IMR-90 (cell line): ENCODE measurements around the gene ZNF221. TPM values are rescaled to one million over a fixed set of nuclear protein-coding genes. Genes with fewer than 3 reads are reported as not detected.

Source experiments
- ATAC-seq: fragments of 200-7000 bp; cut with Tn5 transposase; 2 replicates; pipeline ENCODE4 v1.9.1; 2020; ENCODE audit warnings: low read depth, mild to moderate bottlenecking, moderate library complexity
- BruUV-seq: library from RNA; stranded (reverse); fragments of 400-500 nt; replicated peaks from 2 replicates; lab custom pipeline; 2021; lab: Mats Ljungman, UMichigan
- CTCF ChIA-PET: fragments of 300-600 bp; formaldehyde crosslinking; extraction: SDS; loops from one replicate; lab custom pipeline; 2021; ENCODE audit warnings: antibody characterized with exemption; lab: Yijun Ruan, JAX
- POLR2A ChIA-PET: fragments of 300-600 bp; sonication (Branson Sonifier 250); formaldehyde crosslinking; loops from one replicate; lab custom pipeline; 2022; ENCODE audit warnings: antibody characterized with exemption; ENCODE audit not compliant: unreplicated experiment; lab: Charles Lee
- DNase-seq: peaks from one replicate; pipeline ENCODE4 v3.0.0; 2013
- H2AFZ ChIP-seq: replicated peaks from 2 replicates; pipeline ENCODE3; 2013; ENCODE audit warnings: low read length, mild to moderate bottlenecking; ENCODE audit not compliant: poor library complexity
- H2AK5ac ChIP-seq: 2 replicates; pipeline ENCODE4 v1.6.1; 2013; ENCODE audit warnings: low read depth, low read length, inconsistent platforms
- H2AK9ac ChIP-seq: replicated peaks from 2 replicates; pipeline ENCODE3; 2013; ENCODE audit warnings: mild to moderate bottlenecking, low read depth, low read length, moderate library complexity; ENCODE audit not compliant: poor library complexity
- H2BK120ac ChIP-seq: 2 replicates; pipeline ENCODE4 v1.6.1; 2013; ENCODE audit warnings: low read depth, low read length, inconsistent platforms
- H2BK15ac ChIP-seq: 3 replicates; pipeline ENCODE4 v1.6.1; 2013; ENCODE audit warnings: low read depth, low read length, inconsistent platforms
- H2BK20ac ChIP-seq: 2 replicates; pipeline ENCODE4 v1.6.1; 2013; ENCODE audit warnings: low read depth, mild to moderate bottlenecking, inconsistent platforms, low read length, moderate library complexity
- H2BK5ac ChIP-seq: 2 replicates; pipeline ENCODE4 v1.6.1; 2013; ENCODE audit warnings: mild to moderate bottlenecking, low read depth, low read length, inconsistent platforms; ENCODE audit not compliant: poor library complexity, severe bottlenecking
- H3K14ac ChIP-seq: replicated peaks from 2 replicates; pipeline ENCODE4 v1.6.1; 2013; ENCODE audit warnings: low read depth, low read length, inconsistent platforms
- H3K18ac ChIP-seq: 2 replicates; pipeline ENCODE4 v1.6.1; 2013; ENCODE audit warnings: low read depth, low read length, control low read depth
- H3K23ac ChIP-seq: 2 replicates; pipeline ENCODE4 v1.6.1; 2013; ENCODE audit warnings: low read depth, low read length, inconsistent platforms
- H3K27ac ChIP-seq: 2 replicates; pipeline ENCODE4 v1.5.1; 2013; ENCODE audit warnings: mild to moderate bottlenecking, control low read depth, low read length; ENCODE audit not compliant: insufficient read depth
- H3K27me3 ChIP-seq: 2 replicates; pipeline ENCODE4 v1.6.1; 2013; ENCODE audit warnings: low read length; ENCODE audit not compliant: control insufficient read depth, insufficient read depth
- H3K36me3 ChIP-seq: 2 replicates; pipeline ENCODE4 v1.6.1; 2013; ENCODE audit warnings: low read length, mixed read lengths; ENCODE audit not compliant: control insufficient read depth, insufficient read depth
- H3K4ac ChIP-seq: 2 replicates; pipeline ENCODE4 v1.6.1; 2013; ENCODE audit warnings: low read depth, low read length, inconsistent platforms
- H3K4me1 ChIP-seq: 2 replicates; pipeline ENCODE4 v1.6.1; 2013; ENCODE audit warnings: low read length, mixed read lengths; ENCODE audit not compliant: control insufficient read depth, insufficient read depth
- H3K4me2 ChIP-seq: 2 replicates; pipeline ENCODE4 v1.6.1; 2013; ENCODE audit warnings: low read depth, mild to moderate bottlenecking, control low read depth, low read length, moderate library complexity
- H3K4me3 ChIP-seq: 2 replicates; pipeline ENCODE4 v1.5.1; 2013; ENCODE audit warnings: low read depth, mild to moderate bottlenecking, control low read depth, low read length, moderate library complexity; ENCODE audit not compliant: insufficient read depth
- H3K56ac ChIP-seq: 2 replicates; pipeline ENCODE4 v1.6.1; 2013; ENCODE audit warnings: low read length, inconsistent platforms; ENCODE audit not compliant: insufficient read depth; ENCODE audit errors: extremely low read depth
- H3K79me1 ChIP-seq, 2 experiments: 2 replicates each; pipeline ENCODE4 v1.6.1; 2013; ENCODE audit warnings: low read length in 2 of 2, inconsistent platforms in 1 of 2, low read depth in 1 of 2
- H3K9ac ChIP-seq: 2 replicates; pipeline ENCODE4 v1.6.1; 2013; ENCODE audit warnings: low read depth, low read length, control low read depth
- H3K9me1 ChIP-seq: 2 replicates; pipeline ENCODE4 v1.6.1; 2013; ENCODE audit warnings: low read length, inconsistent platforms; ENCODE audit not compliant: insufficient read depth
- H3K9me3 ChIP-seq: 2 replicates; pipeline ENCODE4 v1.6.1; 2013; ENCODE audit warnings: low read length; ENCODE audit not compliant: control insufficient read depth, insufficient read depth
- H4K20me1 ChIP-seq: 2 replicates; pipeline ENCODE4 v1.6.1; 2013; ENCODE audit warnings: low read length, inconsistent platforms; ENCODE audit not compliant: insufficient read depth
- H4K5ac ChIP-seq: 2 replicates; pipeline ENCODE4 v1.6.1; 2013; ENCODE audit warnings: mild to moderate bottlenecking, low read depth, low read length, control low read depth
- H4K8ac ChIP-seq, 2 experiments: 2 replicates each; pipeline ENCODE4 v1.6.1; 2013; ENCODE audit warnings: low read depth in 2 of 2, low read length in 2 of 2, control low read depth in 1 of 2, inconsistent platforms in 1 of 2
- H4K91ac ChIP-seq: 2 replicates; pipeline ENCODE4 v1.6.1; 2013; ENCODE audit warnings: low read depth, low read length, inconsistent platforms; ENCODE audit not compliant: insufficient read depth
- BHLHE40 ChIP-seq: fragments of 150-350 bp; IDR thresholded peaks from 2 replicates; pipeline ENCODE4 v1.6.1; 2016; ENCODE audit warnings: mild to moderate bottlenecking, low read depth, low read length
- CEBPB ChIP-seq: IDR thresholded peaks from 2 replicates; pipeline ENCODE4 v1.6.1; 2012; ENCODE audit warnings: low read depth, low read length, improper control_type of control experiment
- CHD1 ChIP-seq: IDR thresholded peaks from 2 replicates; pipeline ENCODE4 v1.6.1; 2012; ENCODE audit warnings: low read depth, low read length, improper control_type of control experiment
- ELK1 ChIP-seq: fragments of 150-350 bp; IDR thresholded peaks from 2 replicates; pipeline ENCODE4 v1.6.1; 2016; ENCODE audit warnings: low read depth, mild to moderate bottlenecking, low read length, moderate library complexity, borderline replicate concordance
- FOS ChIP-seq: fragments of 150-350 bp; IDR thresholded peaks from 2 replicates; pipeline ENCODE4 v1.6.1; 2016; ENCODE audit warnings: low read depth, low read length
- MAFK ChIP-seq: IDR thresholded peaks from 2 replicates; pipeline ENCODE4 v1.6.1; 2012; ENCODE audit warnings: low read depth, low read length, improper control_type of control experiment
- MAZ ChIP-seq: IDR thresholded peaks from 2 replicates; pipeline ENCODE4 v1.6.1; 2012; ENCODE audit warnings: low read depth, mild to moderate bottlenecking, low read length, improper control_type of control experiment, moderate library complexity, borderline replicate concordance
- MXI1 ChIP-seq: IDR thresholded peaks from 2 replicates; pipeline ENCODE4 v1.6.1; 2012; ENCODE audit warnings: low read depth, mild to moderate bottlenecking, low read length, moderate library complexity, borderline replicate concordance
- NFE2L2 ChIP-seq: fragments of 150-350 bp; IDR thresholded peaks from 2 replicates; pipeline ENCODE4 v1.6.1; 2016; ENCODE audit warnings: low read depth, mild to moderate bottlenecking, low read length
- POLR2A ChIP-seq: IDR thresholded peaks from 2 replicates; pipeline ENCODE4 v1.6.1; 2012; ENCODE audit warnings: mild to moderate bottlenecking, low read depth, low read length
- RAD21 ChIP-seq: IDR thresholded peaks from 2 replicates; pipeline ENCODE4 v1.6.1; 2012; ENCODE audit warnings: low read length, improper control_type of control experiment
- RCOR1 ChIP-seq: IDR thresholded peaks from 2 replicates; pipeline ENCODE4 v1.6.1; 2012; ENCODE audit warnings: mild to moderate bottlenecking, low read length, improper control_type of control experiment; ENCODE audit not compliant: insufficient replicate concordance
- RFX5 ChIP-seq: IDR thresholded peaks from 2 replicates; pipeline ENCODE4 v1.8.0; 2012; ENCODE audit warnings: low read depth, mild to moderate bottlenecking, low read length, moderate library complexity
- SMC3 ChIP-seq: fragments of 150-350 bp; IDR thresholded peaks from 2 replicates; pipeline ENCODE4 v1.6.1; 2016; ENCODE audit warnings: low read depth, mild to moderate bottlenecking, antibody characterized with exemption, low read length, moderate library complexity
- USF2 ChIP-seq: fragments of 150-350 bp; IDR thresholded peaks from 2 replicates; pipeline ENCODE4 v1.6.1; 2017; ENCODE audit warnings: mild to moderate bottlenecking, antibody characterized with exemption, low read length, low read depth
- WGBS, 2 experiments: methylation state at CpG; one replicate each; pipeline versions ENCODE4 v1.1.5 to v1.1.7; 2013; ENCODE audit warnings: missing lambda C conversion rate in 2 of 2; ENCODE audit not compliant: insufficient read length in 1 of 2; ENCODE audit errors: extremely low coverage in 2 of 2; 5-methylcytosine and 5-hydroxymethylcytosine counted together
- dilution Hi-C: fragments of 300-500 bp; cut with HindIII; formaldehyde crosslinking; loops from one replicate; pipeline ENCODE4 v1.14.3; 2018; ENCODE audit warnings: low sequenced_read_pairs; ENCODE audit not compliant: unreplicated experiment
- in situ Hi-C: fragments of 300-500 bp; cut with MboI; formaldehyde crosslinking; loops from 3 replicates; pipeline ENCODE4 v1.14.3; 2019; ENCODE audit warnings: low sequenced_read_pairs, inconsistent platforms, mixed read lengths
- intact Hi-C: fragments of 100-400 bp; cut with micrococcal nuclease; formaldehyde crosslinking; loops from 2 replicates; pipeline ENCODE4 v1.10.0; 2022
- polyA plus RNA-seq, 3 experiments: library from polyadenylated mRNA; depleted of rRNA; stranded (reverse); fragments of >200 nt; gene quantifications; 2 replicates each; pipeline ENCODE4 v1.2.3, GENCODE V29; 2012; ENCODE audit warnings: low replicate concordance in 1 of 3
- total RNA-seq: library from RNA; depleted of rRNA; stranded (reverse); fragments of >200 nt; gene quantifications from 2 replicates; pipeline ENCODE4 v1.2.3, GENCODE V29; 2012
- TF ChIP-seq, protein P1 (sequence below): conservative IDR thresholded peaks from 2 replicates; pipeline ENCODE4 v1.5.1; 2012; ENCODE audit warnings: mild to moderate bottlenecking, low read depth, low read length, improper control_type of control experiment

Gene ZNF221
- total and polyA plus RNA-seq, 2 of the 4 experiments (the other 2 are of a cell fraction) = 1.0 to 10.6 TPM

DNA sequence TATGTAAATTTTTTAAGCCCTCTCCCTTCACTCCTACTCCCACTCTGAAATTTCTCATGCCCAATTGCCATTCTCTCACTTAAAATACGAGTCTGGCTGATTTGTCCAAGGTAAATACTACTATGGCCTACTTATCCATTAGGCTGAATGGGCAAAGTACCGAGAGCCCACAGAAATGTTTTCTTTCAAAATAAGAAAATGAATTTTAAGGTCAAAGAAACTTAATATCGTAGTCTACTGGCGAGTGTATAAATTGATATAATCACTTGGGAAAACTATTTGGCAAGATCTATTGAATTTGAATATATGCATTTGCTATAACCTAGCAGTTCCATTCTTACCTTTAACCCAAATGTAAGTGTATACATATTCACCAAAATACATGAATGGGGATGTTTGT lies 48.6 kb upstream of the ZNF221 start:
- H3K36me3 ChIP-seq = no peaks in the 10 kb centered on the region
- BruUV-seq = no TSS peak
- no peak overlapping the region for H2AK9ac ChIP-seq
- CTCF ChIA-PET = no interaction called here
- H3K27me3 ChIP-seq = no peaks in the 10 kb centered on the region
- dilution Hi-C loops = no loop called here
- no peak overlapping the region for H2AFZ ChIP-seq
- in situ Hi-C loops = no loop called here
- H3K9me1 ChIP-seq = peaks cover 3% of the 10 kb centered on the region; the same call in 1 of the 2 replicates
- H3K79me1 ChIP-seq = peaks cover 9 to 12% of the 10 kb centered on the region in 2 experiments
- H2BK20ac ChIP-seq = no peak overlapping the region
- H3K4ac ChIP-seq = no peak overlapping the region
- H4K20me1 ChIP-seq = no peaks in the 10 kb centered on the region
- H3K27ac ChIP-seq = no peak overlapping the region
- DNase-seq (no peak), ATAC-seq (no peak)
- H3K23ac ChIP-seq = no peak overlapping the region
- no peak overlapping the region for H3K9ac ChIP-seq
- POLR2A ChIA-PET = no interaction called here
- H2AK5ac ChIP-seq = no peak overlapping the region
- intact Hi-C loops = no loop called here
- no peaks in the 10 kb centered on the region for H3K4me1 ChIP-seq
- H2BK5ac ChIP-seq = no peak overlapping the region
- TF ChIP-seq BHLHE40 (no peak), MXI1 (no peak), RCOR1 (no peak), MAZ (no peak), CHD1 (no peak), CEBPB (no peak), ELK1 (no peak), FOS (no peak), RFX5 (no peak), SMC3 (no peak), POLR2A (no peak), MAFK (no peak), USF2 (no peak), NFE2L2 (no peak), RAD21 (no peak)
- TF ChIP-seq, protein P1, sequence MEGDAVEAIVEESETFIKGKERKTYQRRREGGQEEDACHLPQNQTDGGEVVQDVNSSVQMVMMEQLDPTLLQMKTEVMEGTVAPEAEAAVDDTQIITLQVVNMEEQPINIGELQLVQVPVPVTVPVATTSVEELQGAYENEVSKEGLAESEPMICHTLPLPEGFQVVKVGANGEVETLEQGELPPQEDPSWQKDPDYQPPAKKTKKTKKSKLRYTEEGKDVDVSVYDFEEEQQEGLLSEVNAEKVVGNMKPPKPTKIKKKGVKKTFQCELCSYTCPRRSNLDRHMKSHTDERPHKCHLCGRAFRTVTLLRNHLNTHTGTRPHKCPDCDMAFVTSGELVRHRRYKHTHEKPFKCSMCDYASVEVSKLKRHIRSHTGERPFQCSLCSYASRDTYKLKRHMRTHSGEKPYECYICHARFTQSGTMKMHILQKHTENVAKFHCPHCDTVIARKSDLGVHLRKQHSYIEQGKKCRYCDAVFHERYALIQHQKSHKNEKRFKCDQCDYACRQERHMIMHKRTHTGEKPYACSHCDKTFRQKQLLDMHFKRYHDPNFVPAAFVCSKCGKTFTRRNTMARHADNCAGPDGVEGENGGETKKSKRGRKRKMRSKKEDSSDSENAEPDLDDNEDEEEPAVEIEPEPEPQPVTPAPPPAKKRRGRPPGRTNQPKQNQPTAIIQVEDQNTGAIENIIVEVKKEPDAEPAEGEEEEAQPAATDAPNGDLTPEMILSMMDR = no peak
- H4K8ac ChIP-seq = peak overlapping the region; percentile 91 to 100; a peak in 2 of 4 replicates
- WGBS, 2 experiments = no CpG with 5 or more reads among the region's 4 CpGs
- no peak overlapping the region for H3K14ac ChIP-seq
- no peak overlapping the region for H4K5ac ChIP-seq
- no peak overlapping the region for H3K4me3 ChIP-seq
- no peak overlapping the region for H4K91ac ChIP-seq
- no peak overlapping the region for H3K56ac ChIP-seq
- no peak overlapping the region for H3K18ac ChIP-seq
- H3K4me2 ChIP-seq = peak overlapping the region; percentile 94; the same call in 1 of the 2 replicates
- H3K9me3 ChIP-seq = peaks cover 4% of the 10 kb centered on the region
- no peak overlapping the region for H2BK120ac ChIP-seq
- H2BK15ac ChIP-seq = no peak overlapping the region
